NCI-H1694 treated with DMSO at 0.1 percent for 48 hours (cell line): ENCODE results near the gene NKX2-4.
"Not testable (repeated sequence)": the region's sequence is repeated elsewhere in the genome, so short reads cannot be mapped to it uniquely, and the experiment has no call there.

Experiments used
- DNase-seq: peaks from one replicate; lab custom pipeline; 2025; lab: John Stamatoyannopoulos, UW

NKX2-4 gene

GRCh38 chr20:21393816-21394519 is 3.4 kb downstream of the NKX2-4 start:
- no peak for DNase-seq

- DNase-seq, result no peak
Measured at GRCh38 chr20:21393166-21393565, 4.2 kb downstream of the NKX2-4 start.

GRCh38 chr20:21391972-21392352 is 5.4 kb downstream of the NKX2-4 start:
- no peak for DNase-seq

DNA sequence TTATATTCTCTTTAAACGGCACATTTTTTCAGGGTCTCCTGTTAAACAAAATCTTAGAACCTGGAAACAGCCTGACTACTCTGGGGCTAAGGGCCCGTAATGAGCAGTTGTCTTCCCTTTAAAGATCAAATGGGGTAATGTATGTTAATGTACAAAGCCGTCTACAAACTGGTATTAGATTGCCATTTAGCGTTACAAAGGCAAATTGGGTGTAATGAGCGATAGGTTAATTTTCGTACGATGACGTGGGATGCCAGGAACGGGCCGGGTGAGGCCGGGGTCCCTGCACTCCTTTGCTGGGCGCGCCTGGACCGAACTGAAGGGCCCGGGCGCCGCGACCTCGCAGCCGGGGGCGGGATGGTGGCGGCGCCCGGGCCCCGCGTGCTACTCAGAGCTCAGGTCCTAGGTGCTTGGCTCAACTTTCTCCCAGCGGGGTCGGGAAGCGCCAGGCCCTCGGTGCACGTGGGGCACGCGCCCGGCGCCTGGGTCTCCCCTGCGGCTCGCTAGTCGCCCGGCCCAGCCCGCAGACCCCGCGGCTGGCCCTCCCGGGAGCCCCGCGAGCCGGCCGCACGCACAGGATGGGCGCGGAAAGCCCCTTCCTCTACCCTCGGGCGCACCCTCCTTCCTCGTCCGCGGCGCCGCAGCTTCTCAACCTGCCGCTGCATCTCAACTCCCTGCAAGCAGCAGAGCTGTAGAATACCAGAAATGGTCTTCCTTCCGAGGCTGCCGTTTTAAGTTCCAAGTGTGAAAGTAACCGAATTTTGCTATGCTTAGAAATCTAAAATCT is 5.9 kb downstream of the NKX2-4 start:
- DNase-seq, result no peak

GRCh38 chr20:21390768-21391167 is 6.6 kb downstream of the NKX2-4 start:
- DNase-seq, result no peak

GRCh38 chr20:21389368-21389767 is 8.0 kb downstream of the NKX2-4 start:
- DNase-seq, result no peak

GRCh38 chr20:21388566-21388965 is 8.8 kb downstream of the NKX2-4 start:
- DNase-seq, result no peak

GRCh38 chr20:21387528-21387927 is 9.8 kb downstream of the NKX2-4 start:
- no peak for DNase-seq

- no peak for DNase-seq
Measured at GRCh38 chr20:21386111-21386510, 11.2 kb downstream of the NKX2-4 start.

- no peak for DNase-seq
Measured at GRCh38 chr20:21384308-21384892, 12.9 kb downstream of the NKX2-4 start.

DNA sequence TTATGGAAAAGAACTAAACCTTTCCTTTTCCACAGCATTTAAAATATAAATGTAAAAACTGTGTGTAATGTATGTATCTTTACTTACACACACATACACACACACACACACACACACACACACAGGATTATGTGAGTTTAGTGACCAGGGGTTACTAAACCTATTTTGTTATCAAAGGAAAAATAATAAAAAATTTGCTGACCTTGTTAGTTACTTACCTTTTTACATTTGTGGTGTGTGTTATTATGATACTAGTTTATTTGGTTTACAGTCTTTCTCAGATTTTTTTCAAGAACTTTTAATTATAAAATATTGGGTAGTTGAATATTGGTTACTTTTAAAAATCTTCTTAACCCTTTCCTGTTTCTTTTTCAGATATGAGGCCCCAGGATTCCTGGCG is 15.7 kb downstream of the NKX2-4 start:
- no peak for DNase-seq

DNA sequence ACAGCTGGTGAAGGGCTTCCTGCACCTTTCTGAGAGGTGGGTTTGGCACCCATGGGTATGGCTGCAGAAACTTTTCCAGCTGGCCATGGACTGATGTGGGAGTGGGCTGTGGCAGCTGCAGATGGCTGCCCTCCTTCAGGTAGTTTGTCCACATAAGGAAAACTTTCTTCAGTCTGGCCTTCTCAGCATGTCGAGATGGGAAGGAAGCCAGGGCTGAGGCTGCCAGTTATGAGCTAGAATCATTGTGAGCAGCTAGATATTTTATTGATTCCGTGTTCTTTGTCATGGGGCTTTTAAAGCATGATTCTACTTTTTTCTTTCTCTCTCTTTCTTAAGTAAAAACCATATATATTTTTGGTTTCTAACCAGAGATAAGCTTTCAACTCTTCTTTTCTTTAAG is 16.6 kb downstream of the NKX2-4 start:
- DNase-seq, result no peak

DNA sequence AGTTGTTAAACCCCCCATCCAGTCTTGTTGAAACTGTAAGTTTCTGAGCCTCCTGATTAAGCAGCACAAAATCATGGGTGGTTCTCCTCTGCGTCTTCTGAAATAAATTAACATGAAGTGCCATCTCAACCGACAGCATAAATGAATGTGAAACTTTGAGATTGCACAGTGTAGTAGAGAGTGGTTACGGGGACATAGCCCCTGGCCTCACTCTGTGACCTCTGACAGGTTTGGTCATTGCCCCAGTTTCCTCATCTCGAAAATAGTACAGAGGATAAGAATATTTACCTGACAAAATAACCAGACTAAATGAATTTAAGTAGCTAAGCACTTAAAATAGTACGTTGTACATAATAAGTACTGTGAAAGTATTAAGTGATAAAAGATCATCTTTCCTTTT is 19.1 kb downstream of the NKX2-4 start:
- DNase-seq, result no peak

GRCh38 chr20:21377701-21378100 is 19.6 kb downstream of the NKX2-4 start:
- no peak for DNase-seq

DNA sequence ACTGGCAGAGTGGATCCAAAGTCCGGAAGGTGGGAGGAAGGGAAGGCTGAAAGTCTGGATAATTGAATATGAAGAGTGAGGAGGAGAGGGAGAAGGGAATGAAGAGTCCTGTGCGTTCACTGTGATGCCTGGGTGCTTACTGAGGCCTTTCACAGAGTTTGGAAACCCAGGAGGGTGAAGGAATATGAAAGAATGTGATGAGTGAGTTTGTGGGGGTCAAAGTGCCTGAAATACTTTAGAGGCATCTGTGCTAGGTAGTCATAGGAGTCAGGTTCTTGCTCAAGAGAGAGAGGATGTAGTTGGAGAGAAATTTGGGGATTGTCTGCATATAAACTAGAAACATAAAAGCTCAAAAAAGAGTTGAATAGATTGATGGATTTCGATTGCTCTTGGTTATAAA is 20.7 kb downstream of the NKX2-4 start:
- no peak for DNase-seq

DNA sequence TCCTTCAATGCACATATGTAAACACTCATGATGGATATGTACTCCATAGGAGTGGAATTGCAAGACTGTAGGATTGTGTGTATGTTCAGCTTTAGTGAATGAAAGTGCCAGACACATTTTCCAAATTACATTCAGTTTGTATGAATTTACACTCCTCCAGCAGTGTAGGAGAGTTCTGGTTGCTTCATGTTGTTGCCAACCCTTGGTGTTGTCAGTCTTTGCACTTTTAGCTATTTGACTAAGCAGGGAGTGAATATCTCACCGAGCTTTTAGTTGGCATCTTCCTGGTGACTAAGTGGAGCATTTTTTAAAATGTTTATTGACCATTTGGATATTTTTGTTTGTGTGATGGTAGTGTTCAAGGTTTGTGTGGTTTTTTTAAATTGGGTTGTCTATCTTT is 23.9 kb downstream of the NKX2-4 start:
- DNase-seq, result no peak

DNA sequence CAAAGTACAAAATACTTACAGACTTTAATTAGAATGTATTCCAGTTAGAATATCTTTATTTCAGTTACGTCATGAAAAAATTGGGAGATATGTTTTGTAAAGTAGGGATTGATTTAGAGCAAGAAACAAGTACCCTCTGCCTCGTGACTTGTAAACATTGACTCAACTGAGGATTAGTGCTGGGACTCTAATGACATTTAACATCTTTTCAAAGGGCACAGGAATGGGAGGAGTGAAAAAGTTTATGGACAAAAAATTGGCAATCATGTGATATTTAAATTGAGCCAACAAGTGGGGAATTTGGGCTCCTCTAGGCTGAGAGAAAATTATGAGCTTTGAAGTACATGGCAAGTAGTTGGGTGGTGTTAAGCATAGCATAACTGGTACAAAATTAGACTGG is 25.3 kb downstream of the NKX2-4 start:
- no peak for DNase-seq

DNA sequence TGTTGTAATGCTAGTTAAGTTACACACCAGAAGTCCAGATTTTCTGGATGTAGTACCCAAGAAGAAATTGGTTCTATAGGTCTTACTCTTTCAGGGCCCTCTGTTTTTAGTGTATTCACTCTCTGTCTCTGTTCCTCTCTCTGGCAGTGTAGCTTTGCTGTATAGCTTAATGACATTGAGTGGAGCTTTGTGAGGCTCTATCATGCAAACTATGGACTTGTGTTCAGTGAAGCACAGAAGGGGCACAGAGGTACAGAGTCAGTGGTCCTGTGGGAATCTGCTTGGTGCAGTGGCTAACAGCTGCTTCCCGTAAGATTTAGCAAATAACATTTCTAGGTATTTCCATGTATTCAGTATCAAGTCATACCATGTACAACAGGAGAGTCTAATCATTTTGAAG is 26.1 kb downstream of the NKX2-4 start:
- no peak for DNase-seq

DNA sequence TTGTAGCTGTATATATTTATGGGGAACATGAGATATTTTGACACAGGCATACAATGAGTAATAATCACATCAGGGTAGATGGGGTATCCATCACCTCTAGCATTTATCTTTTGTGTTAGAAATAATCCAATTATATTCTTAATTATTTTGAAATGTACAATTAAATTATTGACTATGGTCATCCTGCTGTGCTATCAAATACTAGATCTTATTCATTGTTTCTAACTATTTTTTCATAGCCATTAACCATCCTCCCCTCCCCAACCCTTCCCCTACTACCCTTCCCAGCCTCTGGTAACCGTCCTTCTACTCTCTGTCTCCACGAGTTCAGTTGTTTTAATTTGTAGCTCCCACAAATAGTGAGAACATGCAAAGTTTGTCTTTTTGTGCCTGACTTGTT is 28.5 kb downstream of the NKX2-4 start:
- DNase-seq, result no peak

- DNase-seq, result not testable (repeated sequence)
Measured at GRCh38 chr20:21366273-21366672, 31.1 kb downstream of the NKX2-4 start.

- DNase-seq, result no peak
Measured at GRCh38 chr20:21365771-21366170, 31.6 kb downstream of the NKX2-4 start.

- DNase-seq, result no peak
Measured at GRCh38 chr20:21364413-21364812, 32.9 kb downstream of the NKX2-4 start.

GRCh38 chr20:21361266-21361665 is 36.1 kb downstream of the NKX2-4 start:
- no peak for DNase-seq
